Coronary artery (tissue), 2 donors: ENCODE results near the gene KIAA1671.
"Not testable (repeated sequence)": the region's sequence is repeated elsewhere in the genome, so short reads cannot be mapped to it uniquely, and the experiment has no call there.

Experiments
- DNase-seq: peaks from one replicate; pipeline ENCODE4 v3.0.0-alpha.2; 2017; ENCODE audit warnings: low spot score
- H3K27ac ChIP-seq, 2 donors: fragments of 200-600 bp; sonication (generic); one replicate each; pipeline ENCODE4 v1.5.1; 2016 to 2019
- H3K4me3 ChIP-seq: fragments of 200-600 bp; sonication (generic); 2 replicates; pipeline ENCODE4 v1.5.1; 2016; ENCODE audit warnings: mild to moderate bottlenecking, moderate library complexity
- TF ChIP-seq, protein P1 (sequence below): fragments of 200-600 bp; sonication (generic); IDR thresholded peaks from one replicate; pipeline ENCODE4 v1.5.1; 2019; ENCODE audit warnings: antibody characterized with exemption

The KIAA1671 gene

DNA sequence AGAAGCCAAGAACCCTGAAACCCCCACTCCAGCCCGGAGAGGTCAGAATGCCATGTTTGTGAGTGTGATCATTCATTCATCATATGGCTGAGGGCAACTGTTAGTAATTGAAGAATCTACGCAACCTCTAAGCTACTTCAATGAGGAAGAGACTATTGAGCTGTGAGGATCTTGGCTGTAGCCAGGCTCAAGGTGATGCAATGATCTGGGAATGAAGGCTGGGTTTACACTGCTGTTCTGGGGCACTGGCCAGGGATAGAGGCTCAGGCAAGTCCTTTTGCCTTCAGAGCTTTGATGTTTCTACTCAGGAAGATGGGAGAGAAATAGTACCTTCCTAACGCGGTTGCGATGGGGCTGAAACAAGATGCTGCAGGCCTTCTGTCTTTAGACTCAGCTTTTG, 279.8 kb downstream of the KIAA1671 start:
- DNase-seq, result no peak
- TF ChIP-seq, protein P1, sequence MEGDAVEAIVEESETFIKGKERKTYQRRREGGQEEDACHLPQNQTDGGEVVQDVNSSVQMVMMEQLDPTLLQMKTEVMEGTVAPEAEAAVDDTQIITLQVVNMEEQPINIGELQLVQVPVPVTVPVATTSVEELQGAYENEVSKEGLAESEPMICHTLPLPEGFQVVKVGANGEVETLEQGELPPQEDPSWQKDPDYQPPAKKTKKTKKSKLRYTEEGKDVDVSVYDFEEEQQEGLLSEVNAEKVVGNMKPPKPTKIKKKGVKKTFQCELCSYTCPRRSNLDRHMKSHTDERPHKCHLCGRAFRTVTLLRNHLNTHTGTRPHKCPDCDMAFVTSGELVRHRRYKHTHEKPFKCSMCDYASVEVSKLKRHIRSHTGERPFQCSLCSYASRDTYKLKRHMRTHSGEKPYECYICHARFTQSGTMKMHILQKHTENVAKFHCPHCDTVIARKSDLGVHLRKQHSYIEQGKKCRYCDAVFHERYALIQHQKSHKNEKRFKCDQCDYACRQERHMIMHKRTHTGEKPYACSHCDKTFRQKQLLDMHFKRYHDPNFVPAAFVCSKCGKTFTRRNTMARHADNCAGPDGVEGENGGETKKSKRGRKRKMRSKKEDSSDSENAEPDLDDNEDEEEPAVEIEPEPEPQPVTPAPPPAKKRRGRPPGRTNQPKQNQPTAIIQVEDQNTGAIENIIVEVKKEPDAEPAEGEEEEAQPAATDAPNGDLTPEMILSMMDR, result no peak
- no peak overlapping the region for H3K27ac ChIP-seq
- H3K4me3 ChIP-seq, result no peak overlapping the region

DNA sequence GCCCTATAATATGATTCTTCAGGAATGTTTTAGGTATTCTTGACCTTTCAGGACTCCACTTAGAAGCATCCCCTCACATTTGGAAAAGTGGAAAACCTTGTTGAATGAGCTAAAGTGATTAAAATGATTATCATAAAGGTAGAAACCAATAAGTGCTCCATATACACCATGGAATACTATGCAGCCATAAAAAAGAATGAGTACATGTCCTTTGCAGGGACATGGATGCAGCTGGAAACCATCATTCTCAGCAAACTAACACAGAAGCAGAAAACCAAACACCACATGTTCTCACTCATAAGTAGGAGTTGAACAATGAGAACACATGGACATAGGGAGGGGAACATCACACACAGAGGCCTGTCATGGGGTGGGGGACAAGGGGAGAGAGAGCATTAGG, 281.2 kb downstream of the KIAA1671 start:
- not testable (repeated sequence) for H3K27ac ChIP-seq, DNase-seq, H3K4me3 ChIP-seq

DNA sequence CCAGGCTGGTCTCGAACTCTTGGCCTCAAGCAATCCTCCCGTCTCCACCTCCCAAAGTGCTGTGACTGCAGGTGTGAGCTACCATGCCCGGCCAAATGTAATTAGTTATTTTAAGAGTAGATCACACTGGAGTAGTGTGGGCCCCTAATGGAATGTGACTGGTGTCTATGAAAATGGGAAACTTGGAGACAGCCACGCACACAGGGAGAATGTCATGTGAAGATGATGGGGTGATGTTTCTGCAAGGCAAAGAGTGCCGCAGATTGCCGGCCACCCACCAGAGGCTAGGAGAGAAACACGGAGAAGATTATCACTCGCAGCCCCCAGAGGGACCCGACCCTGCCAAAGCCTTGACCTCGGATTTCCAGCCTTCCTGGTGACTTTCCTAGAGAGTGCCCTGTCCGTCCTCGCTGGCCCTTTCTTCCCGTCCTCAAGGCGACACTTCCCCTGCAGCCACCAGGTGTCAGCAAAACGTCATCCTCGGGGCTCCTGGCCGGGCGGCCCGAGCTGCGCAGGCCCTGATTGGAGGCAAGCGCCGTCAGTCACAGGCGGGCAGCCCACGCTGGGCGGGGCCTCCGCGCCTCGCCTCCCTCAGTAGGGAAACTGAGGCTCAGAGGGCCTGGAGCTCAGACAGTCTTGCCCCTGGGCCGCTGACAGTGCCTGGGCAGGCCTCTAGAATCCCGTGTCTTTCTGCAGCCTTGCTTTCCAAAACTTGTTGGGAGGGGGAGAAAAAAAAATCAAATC, 283.2 kb downstream of the KIAA1671 start:
- no peak overlapping the region for H3K4me3 ChIP-seq
- DNase-seq, result peak; percentile 77
- TF ChIP-seq, protein P1, result peak; percentile 20
- H3K27ac ChIP-seq, result no peak overlapping the region

DNA sequence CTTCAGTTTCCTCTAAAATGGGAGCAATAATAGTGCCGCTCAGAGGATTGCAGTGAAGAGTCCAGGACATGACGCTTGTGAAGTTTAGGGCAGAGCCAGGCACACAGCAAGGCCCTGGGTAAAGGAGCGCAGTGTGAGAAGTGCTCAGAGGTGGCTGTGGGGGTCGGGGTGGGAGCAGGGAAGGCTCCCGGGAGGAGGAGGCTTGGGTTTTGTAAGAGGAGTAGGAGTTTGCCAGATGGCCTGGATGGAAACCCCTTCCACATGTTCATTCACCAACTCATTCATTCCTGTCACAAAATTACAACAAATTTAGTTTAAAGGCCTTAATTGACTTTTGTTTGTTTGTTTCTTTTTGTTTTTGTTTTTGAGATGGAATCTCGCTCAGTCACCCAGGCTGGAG, 283.9 kb downstream of the KIAA1671 start:
- TF ChIP-seq, protein P1, result no peak
- no peak for DNase-seq
- H3K27ac ChIP-seq, result no peak overlapping the region
- no peak overlapping the region for H3K4me3 ChIP-seq

DNA sequence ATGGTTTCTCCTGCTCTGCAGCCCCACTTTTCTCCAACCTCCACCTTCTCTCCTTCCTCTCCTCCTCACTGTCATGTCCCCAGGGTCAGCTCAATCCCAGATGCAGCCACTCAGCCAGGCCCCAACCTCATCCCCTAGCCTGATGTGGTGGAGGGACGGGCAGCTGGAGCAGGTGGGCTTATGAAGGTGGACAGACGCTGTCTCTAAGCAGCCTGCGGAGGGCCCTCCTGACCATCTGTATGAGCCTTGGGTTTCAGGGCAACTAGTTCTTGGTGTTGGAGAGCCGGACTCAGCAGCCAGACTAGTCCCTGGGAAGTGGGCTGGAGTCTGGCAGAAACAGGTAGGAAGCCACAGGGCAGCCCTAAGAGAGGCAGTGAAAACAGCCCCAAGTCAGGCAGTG, 285.0 kb downstream of the KIAA1671 start:
- TF ChIP-seq, protein P1, result no peak
- Histone ChIP-seq H3K4me3 (no peak overlapping the region), H3K27ac (no peak overlapping the region)
- no peak for DNase-seq

DNA sequence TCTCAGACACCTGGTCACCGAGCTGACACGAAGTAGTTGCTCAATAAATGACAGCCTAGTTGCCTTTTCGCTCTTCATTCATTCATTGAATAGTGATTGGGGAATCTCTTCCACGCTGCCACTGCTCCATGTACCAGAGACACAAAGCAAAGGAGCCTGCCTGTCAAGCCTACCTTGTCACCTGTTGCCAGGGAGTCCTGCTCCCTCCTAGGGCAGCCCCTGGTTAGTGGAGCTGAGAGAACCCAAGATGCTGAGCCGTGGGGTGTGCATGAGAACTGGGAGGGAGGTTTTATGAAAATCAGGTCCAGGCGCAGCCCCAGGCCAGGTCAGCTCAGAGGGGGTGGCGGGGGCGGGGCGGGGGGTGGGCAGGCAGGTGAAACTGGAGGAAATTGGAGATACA, 285.5 kb downstream of the KIAA1671 start:
- DNase-seq, H3K4me3 ChIP-seq, H3K27ac ChIP-seq: not testable (repeated sequence)
